ENCODE measurements around the gene PAPPA2. TPM values are rescaled to one million over a fixed set of nuclear protein-coding genes. Genes with fewer than 3 reads are reported as not detected.

PAPPA2 gene
- total RNA-seq, 1 experiment from 2014 or later, result 0.06 TPM

GRCh38 chr1:176540428-176540827 is 77.5 kb downstream of the PAPPA2 start:
- no TSS peak for BruUV-seq (replicated peaks)
- no peak overlapping the region for H3K4me3 ChIP-seq (ENCODE audit: low read depth, low read length, poor library complexity, severe bottlenecking)
- no peaks in the 10 kb centered on the region for H3K4me1 ChIP-seq (ENCODE audit: insufficient read depth, low read length, poor library complexity, severe bottlenecking)
- no peaks in the 10 kb centered on the region for H3K36me3 ChIP-seq (ENCODE audit: insufficient read depth, low read length, poor library complexity, severe bottlenecking)
- CTCF ChIA-PET, result no interaction called here
- intact Hi-C loops (cut with micrococcal nuclease; ENCODE audit: unreplicated experiment), result no loop called here
- POLR2A ChIA-PET (ENCODE audit: low non-redundant PET), result no interaction called here
- TF ChIP-seq CTCF (conservative IDR thresholded peaks at IDR 0.05; ENCODE audit: low read depth, low read length) (no peak), EZH2 (IDR thresholded peaks at IDR 0.05; ENCODE audit: borderline replicate concordance, low read depth, low read length, poor library complexity, severe bottlenecking) (no peak)
- H3K27ac ChIP-seq (ENCODE audit: low read depth, low read length, poor library complexity, severe bottlenecking), result no peak overlapping the region
- peaks cover 3% of the 10 kb centered on the region for H3K27me3 ChIP-seq (replicated peaks; ENCODE audit: insufficient read depth, low read depth, low read length, poor library complexity)
- no peak for DNase-seq (ENCODE audit: low spot score)
- H3K9me3 ChIP-seq (ENCODE audit: low read depth, low read length, poor library complexity, severe bottlenecking), result no peaks in the 10 kb centered on the region

- Histone ChIP-seq H3K27me3 (replicated peaks; ENCODE audit: insufficient read depth, low read depth, low read length, poor library complexity) (peaks cover 3% of the 10 kb centered on the region), H3K4me1 (ENCODE audit: insufficient read depth, low read length, poor library complexity, severe bottlenecking) (no peaks in the 10 kb centered on the region), H3K36me3 (ENCODE audit: insufficient read depth, low read length, poor library complexity, severe bottlenecking) (no peaks in the 10 kb centered on the region), H3K9me3 (ENCODE audit: low read depth, low read length, poor library complexity, severe bottlenecking) (no peaks in the 10 kb centered on the region), H3K27ac (ENCODE audit: low read depth, low read length, poor library complexity, severe bottlenecking) (no peak overlapping the region), H3K4me3 (ENCODE audit: low read depth, low read length, poor library complexity, severe bottlenecking) (no peak overlapping the region)
- no TSS peak for BruUV-seq (replicated peaks)
- TF ChIP-seq CTCF (conservative IDR thresholded peaks at IDR 0.05; ENCODE audit: low read depth, low read length) (no peak), EZH2 (IDR thresholded peaks at IDR 0.05; ENCODE audit: borderline replicate concordance, low read depth, low read length, poor library complexity, severe bottlenecking) (no peak)
- ChIA-PET CTCF (no interaction called here), POLR2A (ENCODE audit: low non-redundant PET) (no interaction called here)
- DNase-seq (ENCODE audit: low spot score), result no peak
- intact Hi-C loops (cut with micrococcal nuclease; ENCODE audit: unreplicated experiment), result no loop called here
Measured at GRCh38 chr1:176541663-176542062, 78.7 kb downstream of the PAPPA2 start.

GRCh38 chr1:176542352-176542751 is 79.4 kb downstream of the PAPPA2 start:
- no TSS peak for BruUV-seq (replicated peaks)
- Histone ChIP-seq H3K27me3 (replicated peaks; ENCODE audit: insufficient read depth, low read depth, low read length, poor library complexity) (peaks cover 3% of the 10 kb centered on the region), H3K4me1 (ENCODE audit: insufficient read depth, low read length, poor library complexity, severe bottlenecking) (no peaks in the 10 kb centered on the region), H3K9me3 (ENCODE audit: low read depth, low read length, poor library complexity, severe bottlenecking) (no peaks in the 10 kb centered on the region), H3K27ac (ENCODE audit: low read depth, low read length, poor library complexity, severe bottlenecking) (no peak overlapping the region), H3K4me3 (ENCODE audit: low read depth, low read length, poor library complexity, severe bottlenecking) (no peak overlapping the region), H3K36me3 (ENCODE audit: insufficient read depth, low read length, poor library complexity, severe bottlenecking) (no peaks in the 10 kb centered on the region)
- no peak for TF ChIP-seq EZH2 (IDR thresholded peaks at IDR 0.05; ENCODE audit: borderline replicate concordance, low read depth, low read length, poor library complexity, severe bottlenecking)
- no peak for TF ChIP-seq CTCF (conservative IDR thresholded peaks at IDR 0.05; ENCODE audit: low read depth, low read length)
- ChIA-PET CTCF (no interaction called here), POLR2A (ENCODE audit: low non-redundant PET) (no interaction called here)
- no peak for DNase-seq (ENCODE audit: low spot score)
- intact Hi-C loops (cut with micrococcal nuclease; ENCODE audit: unreplicated experiment), result no loop called here
